NCI-H2196 (cell line): ENCODE data around the gene TRHDE.

Experiments used
- DNase-seq: peaks from one replicate; lab custom pipeline; 2025; ENCODE audit not compliant: unreplicated experiment; lab: John Stamatoyannopoulos, UW

The TRHDE gene, protein sequence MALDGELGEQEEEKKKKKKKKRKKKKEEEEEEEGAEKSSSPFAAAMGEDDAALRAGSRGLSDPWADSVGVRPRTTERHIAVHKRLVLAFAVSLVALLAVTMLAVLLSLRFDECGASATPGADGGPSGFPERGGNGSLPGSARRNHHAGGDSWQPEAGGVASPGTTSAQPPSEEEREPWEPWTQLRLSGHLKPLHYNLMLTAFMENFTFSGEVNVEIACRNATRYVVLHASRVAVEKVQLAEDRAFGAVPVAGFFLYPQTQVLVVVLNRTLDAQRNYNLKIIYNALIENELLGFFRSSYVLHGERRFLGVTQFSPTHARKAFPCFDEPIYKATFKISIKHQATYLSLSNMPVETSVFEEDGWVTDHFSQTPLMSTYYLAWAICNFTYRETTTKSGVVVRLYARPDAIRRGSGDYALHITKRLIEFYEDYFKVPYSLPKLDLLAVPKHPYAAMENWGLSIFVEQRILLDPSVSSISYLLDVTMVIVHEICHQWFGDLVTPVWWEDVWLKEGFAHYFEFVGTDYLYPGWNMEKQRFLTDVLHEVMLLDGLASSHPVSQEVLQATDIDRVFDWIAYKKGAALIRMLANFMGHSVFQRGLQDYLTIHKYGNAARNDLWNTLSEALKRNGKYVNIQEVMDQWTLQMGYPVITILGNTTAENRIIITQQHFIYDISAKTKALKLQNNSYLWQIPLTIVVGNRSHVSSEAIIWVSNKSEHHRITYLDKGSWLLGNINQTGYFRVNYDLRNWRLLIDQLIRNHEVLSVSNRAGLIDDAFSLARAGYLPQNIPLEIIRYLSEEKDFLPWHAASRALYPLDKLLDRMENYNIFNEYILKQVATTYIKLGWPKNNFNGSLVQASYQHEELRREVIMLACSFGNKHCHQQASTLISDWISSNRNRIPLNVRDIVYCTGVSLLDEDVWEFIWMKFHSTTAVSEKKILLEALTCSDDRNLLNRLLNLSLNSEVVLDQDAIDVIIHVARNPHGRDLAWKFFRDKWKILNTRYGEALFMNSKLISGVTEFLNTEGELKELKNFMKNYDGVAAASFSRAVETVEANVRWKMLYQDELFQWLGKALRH

DNA sequence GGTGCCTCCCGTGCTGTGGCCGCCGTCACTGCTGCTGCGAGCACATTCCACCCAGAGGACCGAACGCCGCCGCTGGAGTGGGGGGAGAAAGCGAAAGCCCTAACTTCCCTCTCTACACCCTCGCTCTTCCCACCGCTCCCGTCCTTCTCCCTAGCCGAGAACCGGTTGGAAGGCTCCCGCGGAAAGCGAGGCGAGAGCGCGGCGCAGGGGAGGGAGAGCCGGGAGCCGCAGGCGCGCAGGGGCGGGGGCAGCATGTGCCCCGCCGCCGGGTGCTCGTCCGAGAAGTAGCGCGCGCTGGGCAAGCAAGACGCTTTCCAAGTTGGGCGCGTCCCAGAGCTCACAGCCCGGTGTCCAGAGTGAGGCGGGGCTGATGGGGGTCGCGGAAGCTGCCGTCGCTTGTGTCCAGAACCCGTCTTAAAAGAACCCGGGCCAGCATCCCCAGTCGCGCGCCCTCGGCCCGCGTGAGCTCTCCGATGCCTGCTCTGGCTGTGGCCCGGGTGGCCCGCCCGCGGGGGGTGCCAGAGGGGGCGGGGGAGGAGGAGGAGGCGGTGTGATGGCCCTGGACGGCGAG lies at the start of gene TRHDE:
TSS of gene TRHDE (plus strand) at position 280 of the 571 bp plus-strand sequence. CDS start at position 554, 274 bp downstream.
- DNase-seq: peak; percentile 22

DNA sequence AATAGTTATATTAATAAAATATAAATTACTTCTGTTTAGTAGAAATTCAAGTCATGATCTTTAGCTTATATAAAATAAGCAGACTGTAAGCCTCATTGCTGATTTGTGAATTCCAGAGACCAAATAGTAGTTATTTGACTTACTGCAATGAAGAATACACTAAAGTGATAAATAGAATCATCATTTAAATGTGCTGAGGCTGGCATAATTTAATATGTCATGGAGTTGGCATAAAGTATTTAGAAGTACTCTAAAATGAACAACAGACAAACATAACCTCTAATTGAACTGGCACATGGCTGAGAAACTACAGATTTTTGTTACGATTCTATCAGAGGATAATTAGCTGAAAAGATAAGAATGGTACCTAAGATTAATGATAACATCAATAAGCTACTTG lies 45.7 kb upstream of the TRHDE start:
- DNase-seq: no peak

DNA sequence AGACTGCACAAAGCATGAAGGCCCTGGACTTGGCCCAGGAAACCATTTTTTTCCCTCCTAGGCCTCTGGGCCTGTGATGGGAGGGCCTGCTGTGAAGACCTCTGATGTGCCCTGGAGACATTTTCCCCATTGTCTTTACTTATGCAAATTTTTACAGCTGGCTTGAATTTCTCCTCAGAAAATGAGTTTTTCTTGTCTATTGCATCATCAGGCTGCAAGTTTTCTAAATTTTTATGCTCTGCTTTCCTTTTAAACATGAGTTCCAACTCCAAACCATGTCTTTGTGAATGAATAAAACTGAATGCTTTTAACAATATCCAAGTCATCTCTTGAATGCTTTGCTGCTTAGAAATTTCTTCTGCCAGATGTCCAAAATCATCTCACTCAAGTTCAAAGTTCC lies 43.7 kb upstream of the TRHDE start:
- DNase-seq: no peak

DNA sequence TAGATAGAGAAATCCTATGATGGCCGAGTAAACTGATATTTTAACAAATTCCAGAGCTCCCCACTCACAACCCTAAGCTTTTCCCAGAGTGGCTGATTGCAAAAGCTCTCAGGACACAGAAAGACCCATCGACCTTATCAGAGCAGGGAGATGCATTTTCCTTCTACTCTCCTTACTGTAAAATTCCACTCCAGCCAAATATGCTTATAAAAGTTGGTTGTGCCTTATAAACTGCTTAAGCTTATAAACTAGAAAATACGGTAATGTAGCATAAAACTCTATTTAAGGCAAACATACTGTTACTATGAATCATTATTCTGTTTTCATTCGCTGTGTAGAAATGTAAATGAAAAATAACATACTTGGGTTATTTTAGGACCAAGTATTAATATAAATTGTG lies 41.6 kb upstream of the TRHDE start:
- no peak for DNase-seq

DNA sequence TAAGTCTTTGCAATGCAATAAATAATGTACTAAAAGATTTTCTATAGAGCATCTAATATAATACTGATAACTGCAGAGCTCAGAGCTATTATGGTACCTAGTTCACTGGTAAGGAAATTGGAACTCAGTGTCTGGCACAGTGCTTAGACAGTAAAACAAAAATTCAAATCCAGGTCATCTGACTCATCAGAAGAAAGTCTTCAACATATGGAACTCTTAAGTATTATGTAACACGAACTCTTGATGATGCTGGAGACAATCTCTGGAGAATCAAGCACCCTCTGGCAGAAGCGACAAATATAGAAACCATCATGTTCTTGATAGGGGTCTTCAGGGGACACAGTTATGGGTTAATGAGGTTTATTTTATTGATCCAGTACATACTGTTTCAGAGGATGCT lies 37.3 kb upstream of the TRHDE start:
- DNase-seq: no peak

DNA sequence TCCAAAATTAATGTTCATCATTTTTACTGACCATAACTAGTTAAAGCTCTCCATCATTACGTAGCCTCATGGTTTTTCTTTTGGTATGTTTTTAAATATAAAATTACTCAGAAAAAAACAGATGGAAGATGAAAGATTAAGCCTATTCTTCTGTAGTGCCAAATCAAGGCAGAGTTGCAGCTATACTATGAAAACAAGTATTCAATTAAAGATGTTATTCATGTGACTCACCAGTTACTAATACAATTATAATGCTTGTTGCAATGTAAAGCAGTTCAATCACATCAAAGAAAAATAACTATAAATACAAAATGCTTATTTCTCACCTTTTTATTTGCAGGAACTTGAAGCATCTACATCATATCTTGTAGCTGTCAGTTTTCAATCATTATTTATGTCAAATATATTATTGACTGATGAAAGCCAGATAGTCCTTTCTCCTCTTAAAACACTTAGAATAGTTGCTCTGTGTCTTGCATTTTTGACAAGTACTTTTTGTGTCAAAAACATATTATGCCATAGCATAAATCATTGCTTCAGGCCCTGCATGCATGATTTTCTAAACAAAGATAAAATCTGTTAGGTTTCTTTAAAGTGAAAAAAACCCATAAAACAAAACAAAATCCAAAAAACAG lies 36.0 kb upstream of the TRHDE start:
- DNase-seq: no peak

DNA sequence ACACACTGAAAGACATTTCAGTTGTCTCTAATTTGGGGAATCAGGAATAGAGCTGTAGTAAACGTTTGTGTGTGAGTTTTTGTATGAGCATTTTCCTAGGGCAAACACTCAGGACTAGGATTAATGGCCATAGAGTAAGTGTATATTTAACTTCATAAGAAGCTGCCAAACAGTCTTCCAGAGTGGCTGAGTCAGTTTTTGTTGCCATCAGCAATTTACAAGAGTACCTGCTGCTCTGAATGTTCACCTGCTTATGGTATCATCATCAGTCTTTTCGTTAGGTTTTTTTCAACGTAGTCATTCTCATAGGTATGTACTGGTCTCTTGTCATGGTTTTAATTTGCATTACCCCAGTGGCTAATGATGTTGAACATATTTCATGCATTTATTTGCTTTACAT lies 30.6 kb upstream of the TRHDE start:
- DNase-seq: no peak

DNA sequence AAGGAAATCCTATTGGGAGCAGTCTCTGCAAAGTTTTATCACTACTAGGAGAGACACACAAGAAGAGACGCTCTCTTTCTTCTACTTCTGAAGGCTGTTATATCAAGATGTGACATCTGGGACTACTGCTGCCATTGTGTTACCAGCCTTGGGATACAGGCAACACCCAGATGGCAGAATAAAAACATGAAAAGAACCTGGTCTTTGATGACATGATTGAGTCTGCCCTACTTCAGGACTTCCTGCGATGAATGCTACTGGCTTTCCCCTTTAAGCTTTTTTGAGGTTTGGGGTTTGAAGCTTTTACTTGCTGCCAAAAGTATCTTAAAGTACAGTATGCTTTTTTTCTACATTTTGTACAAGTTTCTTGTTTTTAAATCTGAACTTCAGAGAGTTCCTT lies 29.2 kb upstream of the TRHDE start:
- no peak for DNase-seq

DNA sequence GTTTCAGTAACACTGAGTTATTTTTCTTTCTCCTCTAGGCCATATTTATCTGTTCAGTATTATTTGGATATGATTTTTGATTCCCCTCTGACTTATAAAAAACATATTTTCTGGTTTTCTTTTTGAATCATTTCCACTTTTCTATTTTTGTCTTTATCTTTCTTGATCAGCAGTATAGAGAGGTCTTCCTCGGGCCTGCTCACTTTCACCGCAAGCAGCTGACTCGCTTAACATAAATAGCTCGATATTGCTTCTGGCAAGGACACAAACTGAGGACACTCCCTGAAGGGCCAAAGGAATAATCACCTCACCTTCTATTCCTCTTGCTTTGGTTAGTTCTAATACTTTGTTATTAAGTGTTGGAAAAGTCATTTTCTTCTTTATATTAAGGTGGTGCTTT lies 25.8 kb upstream of the TRHDE start:
- DNase-seq: no peak

DNA sequence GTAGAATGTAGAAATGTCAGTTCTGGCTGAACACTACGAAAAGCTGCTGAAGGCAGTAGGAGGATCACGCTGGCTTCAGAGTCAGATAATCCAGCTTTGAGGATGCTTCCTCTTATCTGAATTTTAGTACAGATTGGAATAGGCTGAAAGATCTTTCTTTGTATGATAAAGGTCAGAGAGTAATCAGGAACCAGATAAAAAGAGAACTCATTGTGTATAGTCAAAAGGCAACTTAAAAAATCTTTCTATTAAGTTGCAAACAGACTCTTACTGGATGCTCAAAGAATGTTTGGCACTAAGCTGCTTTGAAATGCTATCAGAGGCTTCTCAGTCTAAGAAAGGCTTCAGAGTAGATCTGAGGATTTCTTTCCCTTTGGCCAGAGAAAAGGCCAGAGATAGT lies 21.8 kb upstream of the TRHDE start:
- DNase-seq: no peak

DNA sequence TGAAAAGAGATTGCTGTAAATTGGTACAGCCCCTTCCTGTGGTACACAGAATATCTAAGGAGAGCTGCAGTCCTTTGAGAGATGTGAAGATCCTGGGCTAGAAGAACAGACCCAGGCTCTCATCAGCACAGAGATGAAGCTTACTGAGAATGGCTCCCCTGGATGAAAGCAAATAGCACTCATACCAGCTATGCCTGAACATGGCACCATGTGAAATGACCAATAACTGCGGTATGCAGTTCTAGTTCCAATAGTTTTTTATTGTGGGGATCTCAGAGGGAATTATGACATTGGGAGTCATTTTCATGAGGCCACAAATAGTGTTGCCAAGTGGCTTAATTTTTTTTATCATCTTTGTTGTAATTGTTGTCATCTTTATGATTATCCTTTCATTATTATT lies 15.4 kb upstream of the TRHDE start:
- no peak for DNase-seq

DNA sequence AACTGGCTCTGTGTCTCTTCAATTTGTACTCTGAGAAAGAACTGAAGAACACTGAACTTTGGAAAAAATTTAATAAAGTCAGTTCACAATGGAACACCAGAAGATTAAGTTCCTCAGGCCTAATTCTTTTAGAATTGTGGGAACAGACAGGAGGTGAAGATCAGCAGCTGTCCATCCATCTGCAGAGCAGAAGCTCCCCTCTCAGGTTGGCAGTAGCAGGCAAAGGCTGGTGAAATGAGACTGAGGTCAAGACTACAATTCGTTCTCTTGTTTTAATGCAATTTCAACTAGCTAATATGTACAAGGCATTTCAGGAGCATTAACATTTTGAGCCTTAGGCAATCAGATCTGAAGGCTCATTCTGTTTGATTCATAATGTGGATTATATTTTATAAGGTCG lies 10.3 kb upstream of the TRHDE start:
- no peak for DNase-seq

DNA sequence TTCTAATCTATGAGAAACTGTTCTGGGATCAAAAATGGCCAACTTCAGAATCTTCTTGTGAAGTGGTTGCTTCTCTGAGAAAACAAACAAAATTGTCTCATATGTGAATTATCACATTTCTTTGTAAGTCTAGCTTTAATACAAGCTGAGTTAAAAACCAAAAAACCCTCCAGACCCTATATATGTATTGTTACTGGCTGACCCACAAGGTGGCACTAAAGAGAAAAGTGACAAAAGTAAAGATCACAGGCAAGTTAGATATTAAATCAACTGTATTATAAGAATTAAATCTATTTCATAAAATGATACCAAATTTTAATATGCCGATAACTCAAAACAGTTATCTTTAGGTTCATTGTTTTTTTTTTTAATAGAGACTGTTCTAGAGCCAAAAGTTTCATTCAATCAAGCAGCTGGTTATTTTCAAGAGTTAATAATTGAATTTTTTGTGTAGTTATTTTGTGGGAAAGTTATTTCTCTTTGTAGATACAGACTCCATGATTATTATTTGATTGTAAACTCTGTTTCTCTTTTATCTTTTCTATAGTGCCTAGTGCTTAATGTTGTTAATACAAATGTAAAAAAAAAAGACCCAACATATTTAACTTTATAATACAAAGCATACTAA lies 7.5 kb upstream of the TRHDE start:
- DNase-seq: no peak

DNA sequence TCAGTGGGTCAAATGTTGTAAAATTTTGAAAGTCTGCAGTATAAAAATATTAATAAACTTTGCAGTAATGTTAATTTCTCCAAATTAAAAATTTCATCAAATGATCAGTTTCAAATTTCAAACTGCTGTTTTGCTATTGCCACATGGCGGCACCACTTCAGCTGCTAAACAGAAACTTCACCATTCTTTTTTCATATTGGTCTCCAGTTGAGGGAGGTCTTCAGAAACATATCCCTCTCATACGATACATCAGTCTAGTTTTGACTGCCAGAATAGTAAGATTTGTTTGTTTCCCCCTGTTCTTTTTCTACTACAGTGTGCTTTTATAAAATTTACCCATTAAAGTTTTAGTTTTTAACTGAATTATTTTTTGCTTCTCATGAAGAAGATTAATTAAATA lies 4.2 kb upstream of the TRHDE start:
- no peak for DNase-seq

DNA sequence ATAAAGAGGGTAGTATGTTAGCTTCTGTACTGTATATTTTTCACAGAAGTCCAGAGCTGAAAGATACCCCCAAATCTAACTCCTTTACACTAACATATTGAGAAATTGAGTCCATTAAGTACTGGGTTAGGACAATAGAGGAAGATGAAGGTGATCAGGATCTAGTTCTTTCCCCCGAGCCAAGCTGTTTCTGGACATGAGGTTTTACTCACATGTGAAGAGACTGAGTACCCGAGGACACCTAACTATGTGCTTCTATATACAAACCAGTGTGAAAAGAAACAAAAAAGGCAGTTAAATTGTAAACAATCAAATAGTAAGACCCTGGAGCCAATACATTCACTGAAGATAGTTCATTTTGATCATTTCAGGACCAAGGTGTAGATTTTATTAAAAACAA lies 3.8 kb upstream of the TRHDE start:
- no peak for DNase-seq

DNA sequence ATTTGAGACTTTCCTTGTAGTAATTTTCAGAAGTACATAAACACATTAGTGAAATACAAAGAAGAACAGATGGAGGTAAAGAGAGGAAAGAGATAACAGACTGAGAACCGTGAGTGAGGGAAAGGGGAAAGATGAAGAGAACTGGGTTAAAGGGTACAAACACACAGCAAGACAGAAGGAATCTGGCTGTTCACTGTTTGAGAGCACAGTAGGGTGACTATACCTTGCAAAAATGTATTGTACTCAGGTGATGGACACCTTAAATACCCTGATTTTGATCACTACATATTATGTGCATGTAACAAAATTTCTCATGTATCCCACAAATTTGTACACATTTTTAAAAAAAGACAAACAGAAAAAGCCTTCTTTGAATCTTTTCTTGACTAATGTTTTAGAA lies 2.7 kb upstream of the TRHDE start:
- no peak for DNase-seq

DNA sequence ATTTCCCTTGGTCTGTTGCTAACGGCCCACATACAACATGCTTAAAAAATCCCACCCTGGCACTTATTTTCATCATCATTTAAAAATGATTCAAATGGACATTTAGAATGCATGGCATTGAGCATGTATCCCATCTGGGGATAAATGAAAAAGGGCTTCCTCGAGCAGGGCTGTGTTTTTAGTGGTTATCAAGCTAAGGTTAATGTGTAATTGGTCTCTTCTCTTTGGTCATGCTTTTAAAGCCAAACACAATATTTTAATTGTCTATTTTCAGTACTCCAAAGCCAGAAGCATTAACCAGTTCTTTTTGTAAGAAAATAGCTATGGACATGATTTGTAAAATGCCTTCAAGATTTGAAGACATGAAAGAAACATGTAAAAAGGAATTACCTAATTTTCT lies 1.9 kb upstream of the TRHDE start:
- DNase-seq: no peak

DNA sequence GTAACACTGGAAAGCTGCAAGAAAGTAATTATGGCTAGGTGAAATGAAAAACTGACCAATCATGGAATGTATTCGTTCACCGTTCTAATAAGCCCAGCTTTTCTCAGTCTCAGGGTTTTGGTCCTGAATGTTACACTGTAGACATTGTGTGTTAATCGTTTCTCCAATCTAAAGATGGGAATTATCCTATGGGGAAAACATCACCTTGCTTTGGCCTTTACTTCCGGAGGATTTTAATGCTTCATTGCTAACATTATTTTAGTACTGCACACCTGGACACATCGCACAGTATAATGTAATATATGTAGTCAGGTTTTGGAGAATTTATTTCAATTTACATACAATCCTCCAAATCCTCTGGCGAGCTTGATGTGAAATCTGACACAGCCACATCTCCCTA lies 1.2 kb upstream of the TRHDE start:
- no peak for DNase-seq

DNA sequence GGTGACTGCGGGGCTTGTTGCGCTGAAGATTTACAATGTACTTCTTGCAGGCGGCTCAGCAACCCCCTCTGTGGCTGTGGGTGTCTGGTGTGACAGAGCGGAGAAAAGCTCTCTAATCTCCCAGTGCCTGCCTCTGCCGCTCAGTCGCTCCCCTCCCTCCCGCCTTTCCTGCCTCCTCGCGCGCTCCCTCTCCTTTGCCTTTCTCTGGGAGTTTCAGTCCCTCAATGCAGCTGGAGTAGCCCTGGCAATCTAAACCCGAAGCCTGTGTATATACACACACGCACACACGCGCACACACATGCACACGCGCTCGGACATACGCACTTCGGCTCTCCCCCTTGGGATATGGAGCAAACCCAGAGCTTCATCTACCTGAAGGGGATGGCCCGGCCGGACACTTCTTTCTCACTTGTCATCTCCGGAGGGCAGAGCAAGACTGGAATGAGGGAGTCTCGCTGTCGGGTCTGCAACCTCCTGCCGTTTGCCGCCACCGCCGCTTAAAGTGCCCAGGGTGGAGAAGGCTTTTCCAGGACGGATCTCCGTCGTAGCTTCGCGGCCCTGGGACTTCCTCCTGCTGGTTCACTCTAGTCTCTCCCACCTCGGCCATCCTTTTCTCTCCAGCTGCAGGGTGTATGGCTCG lies 599 bp upstream of the TRHDE start:
- no peak for DNase-seq
